Adipocyte (in vitro differentiated cells): ENCODE data around the gene ADTRP.

Source experiments
- DNase-seq: peaks from one replicate; pipeline ENCODE4 v3.0.0-alpha.2; 2015; ENCODE audit warnings: low read depth
- H3K27me3 ChIP-seq: replicated peaks from 2 replicates; pipeline ENCODE4 v1.7.0; 2013; ENCODE audit warnings: mild to moderate bottlenecking, low read length, moderate library complexity; ENCODE audit not compliant: control insufficient read depth, insufficient read depth
- H3K36me3 ChIP-seq: 2 replicates; pipeline ENCODE4 v1.7.0; 2013; ENCODE audit warnings: low read length, mild to moderate bottlenecking, moderate library complexity; ENCODE audit not compliant: control insufficient read depth, insufficient read depth, severe bottlenecking
- H3K4me1 ChIP-seq: 2 replicates; pipeline ENCODE4 v1.7.0; 2013; ENCODE audit warnings: mild to moderate bottlenecking, low read length, moderate library complexity; ENCODE audit not compliant: control insufficient read depth, insufficient read depth
- H3K4me3 ChIP-seq: 2 replicates; pipeline ENCODE4 v1.7.0; 2013; ENCODE audit warnings: mild to moderate bottlenecking, low read length, moderate library complexity
- H3K9ac ChIP-seq: 2 replicates; pipeline ENCODE4 v1.7.0; 2013; ENCODE audit warnings: mild to moderate bottlenecking, low read length, moderate library complexity
- H3K9me3 ChIP-seq: 2 replicates; pipeline ENCODE4 v1.7.0; 2013; ENCODE audit warnings: mild to moderate bottlenecking, low read length, moderate library complexity; ENCODE audit not compliant: control insufficient read depth

Gene ADTRP

GRCh38 chr6:11732036-11732631, 46.5 kb downstream of the ADTRP start:
- no peaks in the 10 kb centered on the region for H3K27me3 ChIP-seq
- H3K4me1 ChIP-seq = peaks cover 19% of the 10 kb centered on the region
- no peaks in the 10 kb centered on the region for H3K9me3 ChIP-seq
- no peaks in the 10 kb centered on the region for H3K36me3 ChIP-seq
- peak overlapping the region; percentile 39 for H3K4me3 ChIP-seq
- H3K9ac ChIP-seq = peak overlapping the region; percentile 41
- no peak for DNase-seq

DNA sequence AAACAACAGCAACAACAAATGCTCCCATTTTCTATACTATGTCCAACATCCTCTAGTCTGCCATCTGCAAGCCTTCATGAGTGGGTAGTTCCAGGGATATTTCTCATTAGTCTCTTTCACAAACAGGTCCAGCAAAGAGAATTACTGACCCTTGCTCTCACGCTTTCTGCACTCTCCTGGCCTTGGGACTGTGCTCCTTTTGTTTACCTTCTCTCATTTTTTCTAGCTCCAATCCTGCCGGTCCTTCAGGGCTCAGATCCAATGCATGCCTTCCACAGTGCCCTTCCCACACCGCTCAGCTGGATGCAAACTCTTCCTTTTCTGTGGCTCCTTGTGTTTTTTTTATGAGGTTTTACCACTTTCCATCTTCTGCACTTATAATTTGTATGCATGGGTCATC, 47.2 kb downstream of the ADTRP start:
- Histone ChIP-seq H3K27me3 (no peaks in the 10 kb centered on the region), H3K9me3 (no peaks in the 10 kb centered on the region), H3K36me3 (no peaks in the 10 kb centered on the region), H3K9ac (peak overlapping the region; percentile 41), H3K4me3 (peak overlapping the region; percentile 39), H3K4me1 (peaks cover 19% of the 10 kb centered on the region)
- no peak for DNase-seq

DNA sequence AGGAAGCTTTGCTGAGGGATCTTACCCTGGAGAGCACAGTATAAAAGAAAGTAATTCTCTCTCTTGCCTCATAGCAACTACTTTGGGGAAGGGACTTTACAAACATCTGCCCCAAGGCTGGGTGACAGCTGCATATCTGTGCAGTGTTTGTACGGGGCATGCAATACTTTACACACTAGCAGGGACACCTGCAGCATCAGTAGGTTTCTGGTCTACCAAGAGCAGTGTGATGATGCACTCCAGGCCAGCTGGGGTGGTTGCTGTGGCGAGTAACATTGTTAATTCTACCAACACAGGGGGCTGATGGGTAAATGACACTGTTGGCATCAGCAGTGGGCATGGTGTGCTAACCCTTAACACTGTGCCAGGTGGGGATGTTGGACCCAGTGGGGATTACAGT, 48.0 kb downstream of the ADTRP start:
- H3K9me3 ChIP-seq = no peaks in the 10 kb centered on the region
- H3K4me1 ChIP-seq = peaks cover 19% of the 10 kb centered on the region
- H3K4me3 ChIP-seq = no peak overlapping the region
- H3K36me3 ChIP-seq = no peaks in the 10 kb centered on the region
- no peaks in the 10 kb centered on the region for H3K27me3 ChIP-seq
- H3K9ac ChIP-seq = no peak overlapping the region
- DNase-seq = no peak

GRCh38 chr6:11729076-11729475, 49.5 kb downstream of the ADTRP start:
- DNase-seq = no peak

DNA sequence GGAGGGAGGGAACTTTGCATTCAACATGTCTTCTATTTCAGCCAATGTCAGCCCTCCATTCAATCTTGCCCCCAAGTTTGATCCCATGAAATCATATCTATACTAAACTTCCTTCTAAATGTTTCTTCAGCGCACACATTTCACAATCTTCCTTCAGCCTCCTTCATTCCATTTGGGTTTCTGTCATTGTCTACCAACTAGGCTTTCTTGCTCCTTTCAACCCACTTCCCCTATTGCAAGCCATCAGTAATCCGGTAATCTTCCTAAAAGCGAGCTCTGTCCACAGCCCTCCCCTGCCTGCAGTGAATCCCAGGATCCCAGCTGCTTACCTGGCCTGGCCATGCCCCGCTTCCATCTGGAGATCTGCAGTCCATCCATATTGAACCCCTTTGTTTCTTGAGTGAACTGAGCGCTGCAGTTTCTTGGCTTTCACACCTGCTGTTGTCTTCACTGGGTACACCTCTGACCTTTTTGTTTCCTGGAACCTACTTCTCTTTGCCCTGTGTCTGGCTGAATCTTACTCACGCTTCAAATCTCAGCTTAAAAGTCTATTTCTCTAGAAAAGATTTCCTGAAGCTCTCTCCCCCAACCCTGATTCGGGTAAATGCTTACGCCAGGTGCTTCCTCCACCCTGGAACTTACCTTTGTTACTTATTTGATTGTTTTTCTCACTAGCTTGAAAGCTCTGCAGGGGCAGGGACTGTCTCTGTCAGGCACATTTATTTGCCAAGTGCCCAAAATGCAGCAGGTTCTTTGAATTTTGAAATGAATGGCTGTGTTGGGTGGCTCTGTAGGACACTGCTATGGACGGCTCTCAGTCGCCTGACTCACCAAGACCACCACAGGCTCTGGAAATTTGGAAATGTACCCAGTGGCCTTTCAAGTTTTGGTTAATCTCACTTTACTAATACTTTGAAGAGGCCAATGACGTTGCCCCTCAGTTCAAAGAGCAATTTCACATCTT, 50.3 kb downstream of the ADTRP start:
- DNase-seq = no peak
- Histone ChIP-seq H3K9ac (no peak overlapping the region), H3K36me3 (no peaks in the 10 kb centered on the region), H3K9me3 (no peaks in the 10 kb centered on the region), H3K4me3 (no peak overlapping the region), H3K27me3 (no peaks in the 10 kb centered on the region), H3K4me1 (peaks cover 14% of the 10 kb centered on the region)

More at GRCh38 chr6:11729076-11729475, 49.5 kb downstream of the ADTRP start:
- Histone ChIP-seq H3K36me3 (no peaks in the 10 kb centered on the region), H3K9me3 (no peaks in the 10 kb centered on the region), H3K9ac (no peak overlapping the region), H3K4me3 (no peak overlapping the region), H3K27me3 (no peaks in the 10 kb centered on the region), H3K4me1 (peaks cover 14% of the 10 kb centered on the region)

DNA sequence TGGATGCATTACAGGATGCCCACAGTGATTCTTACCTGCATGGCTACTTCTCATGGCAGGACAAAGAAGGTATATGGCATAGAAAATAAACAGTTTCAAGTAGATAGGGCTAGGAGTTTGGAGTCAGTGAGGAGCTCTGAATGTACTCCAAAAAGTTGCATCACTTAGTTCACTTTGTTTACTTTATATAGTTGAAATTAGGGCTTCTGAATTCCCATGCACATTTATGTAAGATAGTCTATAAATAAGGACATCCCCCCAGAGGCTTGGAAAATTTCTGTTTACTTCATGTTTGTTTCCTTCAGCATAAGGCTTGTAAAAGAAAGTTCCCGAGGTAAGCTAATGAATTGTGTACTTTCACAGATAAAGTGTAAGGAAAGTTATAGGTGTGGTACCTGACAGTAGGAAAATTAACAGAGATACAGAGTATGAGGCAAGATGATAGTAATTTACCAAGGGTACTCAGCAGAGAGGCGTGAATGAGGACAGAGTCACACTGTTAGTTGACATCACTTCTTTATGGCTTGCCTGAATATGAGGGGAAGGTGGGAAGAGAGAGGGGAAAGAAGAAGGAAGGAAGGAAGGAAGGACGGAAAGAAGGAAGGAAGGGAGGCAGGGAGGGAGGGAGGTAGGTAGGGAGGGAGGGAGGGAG, 51.1 kb downstream of the ADTRP start:
- no peak overlapping the region for H3K4me3 ChIP-seq
- no peaks in the 10 kb centered on the region for H3K27me3 ChIP-seq
- no peaks in the 10 kb centered on the region for H3K36me3 ChIP-seq
- peak; percentile 30 for DNase-seq
- peaks cover 11% of the 10 kb centered on the region for H3K4me1 ChIP-seq
- no peaks in the 10 kb centered on the region for H3K9me3 ChIP-seq
- no peak overlapping the region for H3K9ac ChIP-seq

- Histone ChIP-seq H3K36me3 (no peaks in the 10 kb centered on the region), H3K27me3 (no peaks in the 10 kb centered on the region), H3K9ac (no peak overlapping the region), H3K4me3 (no peak overlapping the region), H3K9me3 (no peaks in the 10 kb centered on the region), H3K4me1 (no peaks in the 10 kb centered on the region)
- DNase-seq = no peak
Observed at GRCh38 chr6:11724286-11724685, 54.3 kb downstream of the ADTRP start.

GRCh38 chr6:11722805-11723631, 55.6 kb downstream of the ADTRP start:
- H3K4me1 ChIP-seq = no peaks in the 10 kb centered on the region
- no peak for DNase-seq
- no peaks in the 10 kb centered on the region for H3K9me3 ChIP-seq
- H3K36me3 ChIP-seq = no peaks in the 10 kb centered on the region
- no peak overlapping the region for H3K9ac ChIP-seq
- no peaks in the 10 kb centered on the region for H3K27me3 ChIP-seq
- H3K4me3 ChIP-seq = no peak overlapping the region

GRCh38 chr6:11722220-11722619, 56.4 kb downstream of the ADTRP start:
- no peak for DNase-seq
- H3K4me3 ChIP-seq = no peak overlapping the region
- H3K36me3 ChIP-seq = no peaks in the 10 kb centered on the region
- no peaks in the 10 kb centered on the region for H3K27me3 ChIP-seq
- no peaks in the 10 kb centered on the region for H3K4me1 ChIP-seq
- H3K9me3 ChIP-seq = no peaks in the 10 kb centered on the region
- no peak overlapping the region for H3K9ac ChIP-seq

- Histone ChIP-seq H3K36me3 (no peaks in the 10 kb centered on the region), H3K9me3 (no peaks in the 10 kb centered on the region), H3K4me3 (no peak overlapping the region), H3K27me3 (no peaks in the 10 kb centered on the region), H3K9ac (no peak overlapping the region), H3K4me1 (no peaks in the 10 kb centered on the region)
- no peak for DNase-seq
Observed at GRCh38 chr6:11718463-11718862, 60.1 kb downstream of the ADTRP start.
